ENCODE results near the gene OR6C65. TPM values are rescaled to one million over a fixed set of nuclear protein-coding genes. Genes with fewer than 3 reads are reported as not detected.

Gene OR6C65
- total and polyA plus RNA-seq, 2 experiments from 2014 or later = not detected

GRCh38 chr12:55446326-55446725 is 46.0 kb downstream of the OR6C65 start:
- Histone ChIP-seq H3K4me3 (no peak overlapping the region), H3K79me2 (no peaks in the 10 kb centered on the region), H2AFZ (no peak overlapping the region), H4K20me1 (ENCODE audit: insufficient read depth, poor library complexity, severe bottlenecking) (no peaks in the 10 kb centered on the region), H3K4me2 (no peak overlapping the region), H3K27me3 (no peaks in the 10 kb centered on the region), H3K9me2 (replicated peaks; ENCODE audit: insufficient read depth) (no peaks in the 10 kb centered on the region), H3K9me3 (ENCODE audit: low read depth) (no peaks in the 10 kb centered on the region), H3K4me1 (ENCODE audit: insufficient read depth) (no peaks in the 10 kb centered on the region), H3K27ac (no peak overlapping the region), H3K36me3 (replicated peaks; ENCODE audit: insufficient read depth, low read depth) (no peaks in the 10 kb centered on the region)
- 86% methylated on average over 5 of the region's 5 CpGs for WGBS (ENCODE audit: low lambda C conversion rate, missing lambda C conversion rate)
- TF ChIP-seq CTCF (IDR thresholded peaks at IDR 0.05; ENCODE audit: poor library complexity) (peak; percentile 40), EZH2 (IDR thresholded peaks at IDR 0.05; ENCODE audit: borderline replicate concordance) (no peak)
- peak; percentile 12 for DNase-seq (ENCODE audit: low spot score)

- no peaks in the 10 kb centered on the region for H3K4me1 ChIP-seq (ENCODE audit: insufficient read depth)
- H3K4me3 ChIP-seq = no peak overlapping the region
- no peak overlapping the region for H2AFZ ChIP-seq
- H3K79me2 ChIP-seq = no peaks in the 10 kb centered on the region
- no peaks in the 10 kb centered on the region for H3K36me3 ChIP-seq (replicated peaks; ENCODE audit: insufficient read depth, low read depth)
- H4K20me1 ChIP-seq (ENCODE audit: insufficient read depth, poor library complexity, severe bottlenecking) = no peaks in the 10 kb centered on the region
- H3K9me3 ChIP-seq (ENCODE audit: low read depth) = no peaks in the 10 kb centered on the region
- H3K4me2 ChIP-seq = no peak overlapping the region
- H3K27me3 ChIP-seq = no peaks in the 10 kb centered on the region
- no peak for TF ChIP-seq CTCF (IDR thresholded peaks at IDR 0.05; ENCODE audit: poor library complexity)
- TF ChIP-seq EZH2 (IDR thresholded peaks at IDR 0.05; ENCODE audit: borderline replicate concordance) = no peak
- TF ChIP-seq EZH2phosphoT487 (IDR thresholded peaks at IDR 0.05; ENCODE audit: low read depth, severe bottlenecking, unreplicated experiment) = no peak
- H3K27ac ChIP-seq = no peak overlapping the region
- no peaks in the 10 kb centered on the region for H3K9me2 ChIP-seq (replicated peaks; ENCODE audit: insufficient read depth)
- DNase-seq (ENCODE audit: low spot score) = no peak
These were observed 48.5 kb downstream of the OR6C65 start for GRCh38 chr12:55448825-55449224.

Other genes starting within 250 kb of the OR6C65 start
- not detected in 2 replicates for gene OR10A7, start 179.5 kb upstream of the OR6C65 start, total RNA-seq
- not detected in 2 replicates for gene OR10A7, start 179.5 kb upstream of the OR6C65 start, polyA plus RNA-seq
- not detected in 2 replicates for gene OR6C74, start 155.9 kb upstream of the OR6C65 start, total RNA-seq
- not detected in 2 replicates for gene OR6C74, start 155.9 kb upstream of the OR6C65 start, polyA plus RNA-seq
- gene OR6C6, start 104.0 kb upstream of the OR6C65 start, total RNA-seq = not detected in 2 replicates
- not detected in 2 replicates for gene OR6C6, start 104.0 kb upstream of the OR6C65 start, polyA plus RNA-seq
- gene OR6C1, start 86.2 kb upstream of the OR6C65 start, total RNA-seq = not detected in 2 replicates
- gene OR6C1, start 86.2 kb upstream of the OR6C65 start, polyA plus RNA-seq = not detected in 2 replicates
- not detected in 2 replicates for gene OR6C3, start 69.8 kb upstream of the OR6C65 start, total RNA-seq
- not detected in 2 replicates for gene OR6C3, start 69.8 kb upstream of the OR6C65 start, polyA plus RNA-seq
- gene OR6C75, start 37.6 kb upstream of the OR6C65 start, total RNA-seq = not detected in 2 replicates
- gene OR6C75, start 37.6 kb upstream of the OR6C65 start, polyA plus RNA-seq = not detected in 2 replicates
- gene OR6C76, start 25.7 kb downstream of the OR6C65 start, total RNA-seq = not detected in 2 replicates
- not detected in 2 replicates for gene OR6C76, start 25.7 kb downstream of the OR6C65 start, polyA plus RNA-seq
- not detected in 2 replicates for gene OR6C2, start 43.5 kb downstream of the OR6C65 start, total RNA-seq
- gene OR6C2, start 43.5 kb downstream of the OR6C65 start, polyA plus RNA-seq = not detected in 2 replicates
- gene OR6C70, start 69.6 kb downstream of the OR6C65 start, total RNA-seq = not detected in 2 replicates
- gene OR6C70, start 69.6 kb downstream of the OR6C65 start, polyA plus RNA-seq = not detected in 2 replicates
- not detected in 2 replicates for gene OR6C68, start 91.8 kb downstream of the OR6C65 start, total RNA-seq
- not detected in 2 replicates for gene OR6C68, start 91.8 kb downstream of the OR6C65 start, polyA plus RNA-seq
- not detected in 2 replicates for gene OR6C4, start 149.1 kb downstream of the OR6C65 start, total RNA-seq
- not detected in 2 replicates for gene OR6C4, start 149.1 kb downstream of the OR6C65 start, polyA plus RNA-seq
- gene OR2AP1, start 171.9 kb downstream of the OR6C65 start, total RNA-seq = not detected in 2 replicates
- gene OR2AP1, start 171.9 kb downstream of the OR6C65 start, polyA plus RNA-seq = not detected in 2 replicates
- not detected in 2 replicates for gene OR10P1, start 236.4 kb downstream of the OR6C65 start, total RNA-seq
- gene OR10P1, start 236.4 kb downstream of the OR6C65 start, polyA plus RNA-seq = not detected in 2 replicates

All from hepatocyte (in vitro differentiated cells).